Stomach (tissue), 9 donors: ENCODE measurements around the gene FBP1. TPM values are rescaled to one million over a fixed set of nuclear protein-coding genes. Genes with fewer than 3 reads are reported as not detected.

ENCODE experiments used
- DNase-seq, 2 donors: peaks; one replicate each; pipeline versions ENCODE4 v3.0.0 to v3.0.0-alpha.2; 2013 to 2019
- H3K27ac ChIP-seq, 5 donors: fragments of 200-600 bp in 4 of 5; sonication (generic) in 4 of 5; one replicate each; pipeline ENCODE4 v1.5.1; 2013 to 2019; ENCODE audit warnings: mild to moderate bottlenecking in 1 of 5, moderate library complexity in 1 of 5
- H3K27me3 ChIP-seq, 3 donors: fragments of 200-600 bp; sonication (generic); one replicate each; pipeline ENCODE4 v1.5.1; 2017 to 2019; ENCODE audit warnings: mixed run types in 1 of 3
- H3K36me3 ChIP-seq, 4 donors: fragments of 200-600 bp; sonication (generic); 1 replicate in 3 of 4; 2 replicates in 1 of 4; pipeline ENCODE4 v1.5.1; 2016 to 2019
- H3K4me1 ChIP-seq, 4 donors: fragments of 200-600 bp; sonication (generic); one replicate each; pipeline ENCODE4 v1.5.1; 2016 to 2019
- H3K4me3 ChIP-seq, 4 donors: fragments of 200-600 bp; sonication (generic) in 3 of 4; one replicate each; pipeline ENCODE4 v1.5.1; 2016 to 2019; ENCODE audit warnings: mild to moderate bottlenecking in 1 of 4
- H3K9me3 ChIP-seq, 4 donors: fragments of 200-600 bp; sonication (generic); one replicate each; pipeline ENCODE4 v1.5.1; 2016 to 2019
- EP300 ChIP-seq: sonication (generic); formaldehyde crosslinking; IDR thresholded peaks from one replicate; pipeline ENCODE4 v1.6.1; 2017; ENCODE audit warnings: antibody characterized with exemption
- POLR2A ChIP-seq, 4 donors: fragments of 450-650 bp; IDR thresholded peaks; one replicate each; pipeline ENCODE4 v1.6.1; 2016; ENCODE audit warnings: antibody characterized with exemption in 4 of 4, control low read depth in 2 of 4, mild to moderate bottlenecking in 1 of 4, moderate library complexity in 1 of 4
- POLR2AphosphoS5 ChIP-seq, 3 donors: sonication (generic); formaldehyde crosslinking; IDR thresholded peaks; one replicate each; pipeline ENCODE4 v1.6.1; 2016; ENCODE audit warnings: antibody characterized with exemption in 3 of 3
- WGBS, 5 donors: extraction: QIAGEN DNeasy Blood & Tissue Kit in 3 of 5; methylation state at CpG; one replicate each; pipeline versions ENCODE4 v1.1.5 to v1.1.7; 2013 to 2018; 5-methylcytosine and 5-hydroxymethylcytosine counted together
- intact Hi-C: fragments of 100-400 bp; cut with DNase I; formaldehyde crosslinking; loops from one replicate; pipeline ENCODE4 v1.15.1; 2023; ENCODE audit warnings: low total_unique reads
- polyA plus RNA-seq, 3 donors: library from polyadenylated mRNA; stranded (reverse); fragments of 200-250 nt; gene quantifications; one replicate each; pipeline ENCODE4 v1.2.3, GENCODE V29; 2013
- total RNA-seq, 5 donors: library from RNA; depleted of rRNA; stranded (reverse); fragments of >200 nt; gene quantifications; one replicate each; pipeline versions ENCODE4 v1.1.0 to v1.2.3, GENCODE V29; 2014 to 2016
- TF ChIP-seq, protein P1 (sequence below), 7 experiments: fragments of 450-650 bp in 4 of 7; fragments of 200-600 bp in 3 of 7; sonication (generic) in 3 of 7; IDR thresholded peaks; one replicate each; pipeline ENCODE4 v1.5.1; 2016 to 2019; ENCODE audit warnings: antibody characterized with exemption in 7 of 7, control low read depth in 2 of 7, mild to moderate bottlenecking in 1 of 7
- donor health status: healthy with polysubstance abuse.
- donor health status: Bipolar disorder and iron deficiency.
- donor health status: healthy.

Gene FBP1
- total and polyA plus RNA-seq, 8 donors: 10.7 to 122 (median 42.7) TPM

DNA sequence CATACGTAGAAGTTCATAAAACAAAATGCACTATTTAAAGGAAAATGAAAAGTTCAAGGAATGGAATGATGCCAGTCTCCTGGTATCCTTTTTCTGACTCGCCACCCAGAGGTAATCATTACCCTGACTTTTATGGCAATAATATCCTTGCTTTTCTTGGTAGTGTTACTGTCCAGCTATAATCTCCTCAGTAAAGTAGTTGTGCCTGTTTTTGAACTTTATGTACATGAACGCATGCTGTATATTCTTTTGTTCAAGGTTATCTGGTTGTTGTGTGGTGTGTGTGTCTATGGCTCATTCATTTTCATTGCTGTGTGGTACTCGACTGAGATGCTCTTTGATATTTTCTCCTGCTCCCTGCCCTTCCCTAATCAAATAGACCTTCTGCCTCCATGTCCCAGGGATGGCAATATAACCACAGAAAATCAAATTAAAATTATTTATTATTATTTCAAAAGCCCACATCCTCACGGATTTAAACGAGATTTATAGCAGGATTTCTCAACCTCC, 29.2 kb upstream of the FBP1 start:
- DNase-seq: no peak
- peak overlapping the region in 1 of 4 donors; percentile 33 for H3K4me3 ChIP-seq
- 37 to 41% (median 38%) methylated on average over 6 of the region's 6 CpGs for whole genome bisulfite sequencing, 5 donors
- no peaks in the 10 kb centered on the region for H3K27me3 ChIP-seq
- peaks cover 0 to 11% (median 7%) of the 10 kb centered on the region in 4 donors for H3K4me1 ChIP-seq
- no peaks in the 10 kb centered on the region for H3K36me3 ChIP-seq
- TF ChIP-seq POLR2A (IDR thresholded peaks at IDR 0.05): no peak
- TF ChIP-seq, protein P1, sequence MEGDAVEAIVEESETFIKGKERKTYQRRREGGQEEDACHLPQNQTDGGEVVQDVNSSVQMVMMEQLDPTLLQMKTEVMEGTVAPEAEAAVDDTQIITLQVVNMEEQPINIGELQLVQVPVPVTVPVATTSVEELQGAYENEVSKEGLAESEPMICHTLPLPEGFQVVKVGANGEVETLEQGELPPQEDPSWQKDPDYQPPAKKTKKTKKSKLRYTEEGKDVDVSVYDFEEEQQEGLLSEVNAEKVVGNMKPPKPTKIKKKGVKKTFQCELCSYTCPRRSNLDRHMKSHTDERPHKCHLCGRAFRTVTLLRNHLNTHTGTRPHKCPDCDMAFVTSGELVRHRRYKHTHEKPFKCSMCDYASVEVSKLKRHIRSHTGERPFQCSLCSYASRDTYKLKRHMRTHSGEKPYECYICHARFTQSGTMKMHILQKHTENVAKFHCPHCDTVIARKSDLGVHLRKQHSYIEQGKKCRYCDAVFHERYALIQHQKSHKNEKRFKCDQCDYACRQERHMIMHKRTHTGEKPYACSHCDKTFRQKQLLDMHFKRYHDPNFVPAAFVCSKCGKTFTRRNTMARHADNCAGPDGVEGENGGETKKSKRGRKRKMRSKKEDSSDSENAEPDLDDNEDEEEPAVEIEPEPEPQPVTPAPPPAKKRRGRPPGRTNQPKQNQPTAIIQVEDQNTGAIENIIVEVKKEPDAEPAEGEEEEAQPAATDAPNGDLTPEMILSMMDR (IDR thresholded peaks at IDR 0.05): no peak
- TF ChIP-seq EP300: no peak
- no peak for TF ChIP-seq POLR2AphosphoS5 (IDR thresholded peaks at IDR 0.05)
- intact Hi-C loops: no loop called here
- H3K9me3 ChIP-seq: no peaks in the 10 kb centered on the region
- H3K27ac ChIP-seq: peak overlapping the region in 2 of 5 donors; percentile 9 to 69

DNA sequence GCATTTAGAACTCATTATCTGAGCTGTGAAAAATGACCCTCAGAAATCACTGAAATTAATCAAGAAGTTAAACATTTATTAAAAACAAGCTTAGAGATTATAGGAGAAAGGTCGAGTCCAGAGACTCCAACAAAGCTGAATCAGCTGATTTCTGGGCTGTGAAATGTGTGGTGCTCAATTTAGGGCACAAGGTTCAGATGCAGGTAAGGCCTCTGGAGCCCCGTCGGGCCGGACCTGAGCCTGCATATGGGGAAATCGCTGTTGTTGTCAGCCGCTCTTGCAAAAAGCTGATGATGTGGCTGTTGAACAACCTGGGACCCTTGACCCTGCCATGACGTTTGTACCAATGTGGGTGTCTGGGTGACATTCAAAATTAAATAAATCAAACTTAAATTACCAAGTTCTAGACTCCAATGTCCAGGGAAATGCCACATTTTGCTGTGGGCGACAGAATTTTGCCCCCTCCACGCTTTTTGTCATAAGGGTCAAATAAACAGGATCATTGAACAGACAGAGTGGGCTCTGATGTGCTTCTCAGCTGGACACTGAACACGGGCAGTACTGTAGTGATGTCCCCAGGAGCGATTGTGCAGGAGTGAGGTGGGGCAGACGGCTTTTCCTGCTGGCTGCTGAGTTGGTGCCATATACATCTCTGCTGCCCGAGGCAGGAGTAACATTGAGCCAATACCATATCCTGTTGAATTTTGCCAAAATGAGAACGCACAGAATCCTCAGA, 27.2 kb upstream of the FBP1 start:
- WGBS, 5 donors: 60 to 69% (median 67%) methylated on average over 14 of the region's 14 CpGs
- H3K27ac ChIP-seq: no peak overlapping the region
- peaks cover 0 to 15% (median 8%) of the 10 kb centered on the region in 4 donors for H3K4me1 ChIP-seq
- H3K36me3 ChIP-seq: no peaks in the 10 kb centered on the region
- intact Hi-C loops: no loop called here
- TF ChIP-seq, protein P1 (IDR thresholded peaks at IDR 0.05): no peak
- TF ChIP-seq POLR2AphosphoS5 (IDR thresholded peaks at IDR 0.05): no peak
- TF ChIP-seq POLR2A (IDR thresholded peaks at IDR 0.05): no peak
- no peak for TF ChIP-seq EP300
- H3K4me3 ChIP-seq: no peak overlapping the region
- H3K9me3 ChIP-seq: no peaks in the 10 kb centered on the region
- H3K27me3 ChIP-seq: no peaks in the 10 kb centered on the region
- DNase-seq: peak in 1 of 2 donors; percentile 57

DNA sequence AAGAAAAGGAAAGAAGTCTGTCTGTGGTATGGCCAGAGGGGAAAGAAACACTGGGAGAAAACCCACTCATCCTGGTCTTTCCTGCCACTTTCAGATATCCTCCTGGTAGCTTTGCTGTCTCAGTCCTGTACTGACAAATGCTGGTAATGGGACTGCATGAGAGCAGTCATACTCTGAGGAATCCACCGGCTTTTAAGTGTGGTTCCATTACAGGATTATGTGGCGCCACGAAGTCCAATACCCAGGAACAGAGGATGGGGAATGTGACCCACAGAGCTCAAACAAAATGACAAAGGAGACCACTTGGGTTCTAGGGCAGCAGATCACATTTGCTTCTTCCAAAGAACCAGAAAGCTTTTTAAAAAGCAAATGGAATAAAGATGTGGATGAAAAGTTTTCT, 26.3 kb upstream of the FBP1 start:
- WGBS, 5 donors: 84 to 92% (median 87%) methylated on average over 3 of the region's 3 CpGs
- Histone ChIP-seq H3K4me3 (no peak overlapping the region), H3K27ac (no peak overlapping the region), H3K4me1 (peaks cover 0 to 15% (median 8%) of the 10 kb centered on the region in 4 donors), H3K36me3 (no peaks in the 10 kb centered on the region), H3K27me3 (no peaks in the 10 kb centered on the region), H3K9me3 (no peaks in the 10 kb centered on the region)
- no peak for TF ChIP-seq POLR2A (IDR thresholded peaks at IDR 0.05)
- TF ChIP-seq EP300: no peak
- no peak for TF ChIP-seq POLR2AphosphoS5 (IDR thresholded peaks at IDR 0.05)
- TF ChIP-seq, protein P1 (IDR thresholded peaks at IDR 0.05): no peak
- DNase-seq: no peak
- intact Hi-C loops: no loop called here

DNA sequence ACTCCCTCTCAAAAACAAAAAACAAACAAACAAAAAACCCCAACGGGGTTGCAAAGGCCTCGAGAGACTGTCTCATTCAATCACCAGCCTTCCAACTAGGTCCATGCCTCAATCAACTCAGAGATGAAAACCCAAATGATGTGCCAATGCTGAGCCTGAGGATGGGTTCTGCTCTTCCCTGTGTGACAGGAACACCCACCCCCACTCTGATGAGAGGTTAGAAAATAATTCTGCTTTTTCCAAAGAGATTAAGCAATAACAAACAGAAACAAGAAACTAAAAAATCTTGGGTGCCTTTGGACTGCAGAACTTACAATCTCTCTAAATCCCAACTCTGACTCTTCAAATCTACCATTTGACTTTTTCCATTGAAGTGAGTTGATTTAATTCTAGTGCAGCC, 25.5 kb upstream of the FBP1 start:
- no peak overlapping the region for H3K27ac ChIP-seq
- WGBS, 5 donors: 83 to 93% (median 87%) methylated on average over 2 of the region's 2 CpGs
- intact Hi-C loops: no loop called here
- no peak overlapping the region for H3K4me3 ChIP-seq
- no peaks in the 10 kb centered on the region for H3K9me3 ChIP-seq
- H3K36me3 ChIP-seq: no peaks in the 10 kb centered on the region
- peaks cover 0 to 15% (median 8%) of the 10 kb centered on the region in 4 donors for H3K4me1 ChIP-seq
- no peaks in the 10 kb centered on the region for H3K27me3 ChIP-seq
- no peak for TF ChIP-seq POLR2AphosphoS5 (IDR thresholded peaks at IDR 0.05)
- TF ChIP-seq EP300: no peak
- no peak for TF ChIP-seq POLR2A (IDR thresholded peaks at IDR 0.05)
- TF ChIP-seq, protein P1 (IDR thresholded peaks at IDR 0.05): no peak
- no peak for DNase-seq
